Progenitor cell of endocrine pancreas (in vitro differentiated cells): ENCODE results near the gene RUNX1. TPM values are rescaled to one million over a fixed set of nuclear protein-coding genes. Genes with fewer than 3 reads are reported as not detected.

Source experiments
- DNase-seq: peaks from one replicate; pipeline ENCODE4 v3.0.0; 2021; ENCODE audit warnings: low spot score; ENCODE audit not compliant: unreplicated experiment
- H3K27ac Mint-ChIP-seq: 2 replicates; pipeline ENCODE4 v1.8.0; 2021; ENCODE audit warnings: mild to moderate bottlenecking, moderate library complexity, mixed read lengths
- H3K27me3 Mint-ChIP-seq: 2 replicates; pipeline ENCODE4 v1.8.0; 2021; ENCODE audit warnings: mixed read lengths
- H3K36me3 Mint-ChIP-seq: 2 replicates; pipeline ENCODE4 v1.8.0; 2022; ENCODE audit warnings: mixed read lengths; ENCODE audit not compliant: insufficient read depth
- H3K4me1 Mint-ChIP-seq: 2 replicates; pipeline ENCODE4 v1.8.0; 2021; ENCODE audit warnings: low read depth, mixed read lengths
- H3K4me3 Mint-ChIP-seq: 2 replicates; pipeline ENCODE4 v1.8.0; 2021; ENCODE audit warnings: low read depth, mild to moderate bottlenecking, moderate library complexity, mixed read lengths
- H3K9me3 Mint-ChIP-seq: 2 replicates; pipeline ENCODE4 v1.8.0; 2021; ENCODE audit warnings: low read depth, mixed read lengths
- CTCF ChIP-seq: fragments of 200-600 bp; sonication (generic); IDR thresholded peaks from one replicate; pipeline ENCODE4 v1.5.0; 2021; ENCODE audit warnings: antibody characterized with exemption, mild to moderate bottlenecking; ENCODE audit not compliant: unreplicated experiment
- total RNA-seq: library from RNA; stranded (reverse); gene quantifications from 2 replicates; pipeline ENCODE4 v1.2.1, GENCODE V29; 2021

Gene RUNX1
- total RNA-seq, 1 donor from 2014 or later: 7.1 TPM

- H3K9me3 Mint-ChIP-seq: no peaks in the 10 kb centered on the region
- DNase-seq: no peak
- no peak overlapping the region for H3K4me3 Mint-ChIP-seq
- peaks cover 25% of the 10 kb centered on the region for H3K27me3 Mint-ChIP-seq
- H3K4me1 Mint-ChIP-seq: no peaks in the 10 kb centered on the region
- H3K27ac Mint-ChIP-seq: no peak overlapping the region
- no peaks in the 10 kb centered on the region for H3K36me3 Mint-ChIP-seq
- TF ChIP-seq CTCF: no peak
Measured at GRCh38 chr21:34857122-34857713, 191.9 kb downstream of the RUNX1 start.

GRCh38 chr21:34852448-34852847 lies 196.7 kb downstream of the RUNX1 start:
- Mint-ChIP-seq H3K4me3 (no peak overlapping the region), H3K27ac (no peak overlapping the region), H3K27me3 (peaks cover 7% of the 10 kb centered on the region), H3K9me3 (no peaks in the 10 kb centered on the region), H3K36me3 (no peaks in the 10 kb centered on the region), H3K4me1 (no peaks in the 10 kb centered on the region)
- DNase-seq: no peak
- no peak for TF ChIP-seq CTCF

GRCh38 chr21:34850166-34850690 lies 198.9 kb downstream of the RUNX1 start:
- no peaks in the 10 kb centered on the region for H3K27me3 Mint-ChIP-seq
- no peak for DNase-seq
- H3K36me3 Mint-ChIP-seq: no peaks in the 10 kb centered on the region
- peaks cover 16% of the 10 kb centered on the region for H3K4me1 Mint-ChIP-seq
- TF ChIP-seq CTCF: no peak
- H3K9me3 Mint-ChIP-seq: no peaks in the 10 kb centered on the region
- H3K4me3 Mint-ChIP-seq: no peak overlapping the region
- H3K27ac Mint-ChIP-seq: no peak overlapping the region

- Mint-ChIP-seq H3K36me3 (no peaks in the 10 kb centered on the region), H3K9me3 (no peaks in the 10 kb centered on the region), H3K4me1 (peaks cover 25% of the 10 kb centered on the region), H3K27ac (peak overlapping the region; percentile 87), H3K4me3 (no peak overlapping the region), H3K27me3 (peaks cover 7% of the 10 kb centered on the region)
- no peak for TF ChIP-seq CTCF
- peak; percentile 21 for DNase-seq
Measured at GRCh38 chr21:34846601-34847112, 202.4 kb downstream of the RUNX1 start.

GRCh38 chr21:34845521-34846451 lies 203.3 kb downstream of the RUNX1 start:
- Mint-ChIP-seq H3K4me3 (no peak overlapping the region), H3K27me3 (peaks cover 8% of the 10 kb centered on the region), H3K9me3 (no peaks in the 10 kb centered on the region), H3K4me1 (peaks cover 25% of the 10 kb centered on the region), H3K27ac (peak overlapping the region; percentile 87), H3K36me3 (no peaks in the 10 kb centered on the region)
- no peak for TF ChIP-seq CTCF
- DNase-seq: no peak
